Measurements from ENCODE around the gene PPP1R3D.
"Not testable (repeated sequence)": the region's sequence is repeated elsewhere in the genome, so short reads cannot be mapped to it uniquely, and the experiment has no call there.

Gene PPP1R3D

GRCh38 chr20:59940129-59940955, at the start of gene PPP1R3D, which contains the start of gene FAM217B:
Gene PPP1R3D (minus strand): TSS chr20:59940305. CDS start chr20:59939931, 374 bp downstream.
Gene FAM217B (plus strand): TSS chr20:59940389. CDS start chr20:59943944, 3,555 bp downstream.
- peak; percentile 94 for DNase-seq

GRCh38 chr20:59988141-59988540, 48.0 kb upstream of the PPP1R3D start:
- no peak for DNase-seq

GRCh38 chr20:59987135-59987534, 47.0 kb upstream of the PPP1R3D start:
- DNase-seq: no peak

GRCh38 chr20:59985864-59986263, 45.8 kb upstream of the PPP1R3D start:
- peak; percentile 14 for DNase-seq

- no peak for DNase-seq
Observed at GRCh38 chr20:59985164-59985563, 45.1 kb upstream of the PPP1R3D start.

- DNase-seq: peak; percentile 50
Observed at GRCh38 chr20:59984541-59984940, 44.4 kb upstream of the PPP1R3D start.

- no peak for DNase-seq
Observed at GRCh38 chr20:59983076-59983475, 43.0 kb upstream of the PPP1R3D start.

GRCh38 chr20:59977086-59977485, 37.0 kb upstream of the PPP1R3D start:
- DNase-seq: no peak

- DNase-seq: no peak
Observed at GRCh38 chr20:59976156-59976782, 36.2 kb upstream of the PPP1R3D start.

GRCh38 chr20:59972037-59972801, 32.1 kb upstream of the PPP1R3D start:
- no peak for DNase-seq

GRCh38 chr20:59971428-59971827, 31.3 kb upstream of the PPP1R3D start:
- DNase-seq: no peak

- DNase-seq: no peak
Observed at GRCh38 chr20:59966428-59966827, 26.3 kb upstream of the PPP1R3D start.

GRCh38 chr20:59962155-59962554, 22.1 kb upstream of the PPP1R3D start:
- DNase-seq: no peak

- DNase-seq: no peak
Observed at GRCh38 chr20:59961423-59961822, 21.3 kb upstream of the PPP1R3D start.

- no peak for DNase-seq
Observed at GRCh38 chr20:59958626-59959025, 18.5 kb upstream of the PPP1R3D start.

- no peak for DNase-seq
Observed at GRCh38 chr20:59958123-59958522, 18.0 kb upstream of the PPP1R3D start, which contains the start of gene CDH26. Gene CDH26 (plus strand): TSS chr20:59958423. CDS start chr20:59958727, 304 bp downstream.

- not testable (repeated sequence) for DNase-seq
Observed at GRCh38 chr20:59957568-59957967, 17.5 kb upstream of the PPP1R3D start.

- peak; percentile 64 for DNase-seq
Observed at GRCh38 chr20:59955131-59955796, 15.2 kb upstream of the PPP1R3D start.

- no peak for DNase-seq
Observed at GRCh38 chr20:59954718-59955117, 14.6 kb upstream of the PPP1R3D start.

GRCh38 chr20:59949911-59950310, 9.8 kb upstream of the PPP1R3D start:
- no peak for DNase-seq

GRCh38 chr20:59948828-59949720, 9.0 kb upstream of the PPP1R3D start:
- peak; percentile 73 for DNase-seq

- peak; percentile 62 for DNase-seq
Observed at GRCh38 chr20:59948212-59948611, 8.1 kb upstream of the PPP1R3D start.

All from OCI-M1 (cell line).